ENCODE results near the gene FGF14. TPM values are rescaled to one million over a fixed set of nuclear protein-coding genes. Genes with fewer than 3 reads are reported as not detected.

Gene FGF14
- total and polyA plus RNA-seq, 2 of the 4 experiments (the other 2 are of a cell fraction): under 0.01 TPM; not detected in 1

GRCh38 chr13:101941095-101941783 lies 460.6 kb downstream of the FGF14 start:
- Histone ChIP-seq H3K4me3 (ENCODE audit: insufficient read depth, low read depth, low read length) (no peak overlapping the region), H3K14ac (replicated peaks; ENCODE audit: low read depth, low read length) (no peak overlapping the region), H3K27ac (ENCODE audit: insufficient read depth, low read length) (no peak overlapping the region), H3K9me3 (ENCODE audit: control insufficient read depth, insufficient read depth, low read length) (no peaks in the 10 kb centered on the region), H3K79me1 (ENCODE audit: low read depth in 1 of 2, low read length in 2 of 2) (no peaks in the 10 kb centered on the region), H4K5ac (ENCODE audit: low read depth, low read length) (no peak overlapping the region), H3K56ac (ENCODE audit: extremely low read depth, insufficient read depth, low read length) (no peak overlapping the region), H2BK5ac (ENCODE audit: low read depth, low read length, poor library complexity, severe bottlenecking) (no peak overlapping the region), H3K36me3 (ENCODE audit: control insufficient read depth, insufficient read depth, low read length) (no peaks in the 10 kb centered on the region), H3K4ac (ENCODE audit: low read depth, low read length) (no peak overlapping the region), H2BK120ac (ENCODE audit: low read depth, low read length) (no peak overlapping the region), H4K20me1 (ENCODE audit: insufficient read depth, low read length) (no peaks in the 10 kb centered on the region), H3K18ac (ENCODE audit: low read depth, low read length) (no peak overlapping the region), H4K91ac (ENCODE audit: insufficient read depth, low read depth, low read length) (no peak overlapping the region), H2AK9ac (replicated peaks; ENCODE audit: low read depth, low read length, poor library complexity) (no peak overlapping the region), H2BK20ac (ENCODE audit: low read depth, low read length) (no peak overlapping the region), H3K9me1 (ENCODE audit: insufficient read depth, low read length) (no peaks in the 10 kb centered on the region), H3K9ac (ENCODE audit: low read depth, low read length) (no peak overlapping the region), H4K8ac (ENCODE audit: low read depth in 2 of 2, low read length in 2 of 2) (no peak overlapping the region), H3K23ac (ENCODE audit: low read depth, low read length) (no peak overlapping the region), H3K4me1 (ENCODE audit: control insufficient read depth, insufficient read depth, low read length) (no peaks in the 10 kb centered on the region), H3K4me2 (ENCODE audit: low read depth, low read length) (no peak overlapping the region), H2BK15ac (ENCODE audit: low read depth, low read length) (no peak overlapping the region), H2AFZ (replicated peaks; ENCODE audit: low read length, poor library complexity) (no peak overlapping the region), H2AK5ac (ENCODE audit: low read depth, low read length) (no peak overlapping the region), H3K27me3 (ENCODE audit: control insufficient read depth, insufficient read depth, low read length) (no peaks in the 10 kb centered on the region)
- DNase-seq (peak; percentile 2), ATAC-seq (ENCODE audit: low read depth) (no peak)
- WGBS, 2 experiments (ENCODE audit: extremely low coverage in 2 of 2, insufficient read length in 1 of 2): no CpG with 5 or more reads among the region's 2 CpGs
- peak; percentile 29 for TF ChIP-seq SMC3 (IDR thresholded peaks at IDR 0.05; ENCODE audit: low read depth, low read length)
- TF ChIP-seq, protein P1, sequence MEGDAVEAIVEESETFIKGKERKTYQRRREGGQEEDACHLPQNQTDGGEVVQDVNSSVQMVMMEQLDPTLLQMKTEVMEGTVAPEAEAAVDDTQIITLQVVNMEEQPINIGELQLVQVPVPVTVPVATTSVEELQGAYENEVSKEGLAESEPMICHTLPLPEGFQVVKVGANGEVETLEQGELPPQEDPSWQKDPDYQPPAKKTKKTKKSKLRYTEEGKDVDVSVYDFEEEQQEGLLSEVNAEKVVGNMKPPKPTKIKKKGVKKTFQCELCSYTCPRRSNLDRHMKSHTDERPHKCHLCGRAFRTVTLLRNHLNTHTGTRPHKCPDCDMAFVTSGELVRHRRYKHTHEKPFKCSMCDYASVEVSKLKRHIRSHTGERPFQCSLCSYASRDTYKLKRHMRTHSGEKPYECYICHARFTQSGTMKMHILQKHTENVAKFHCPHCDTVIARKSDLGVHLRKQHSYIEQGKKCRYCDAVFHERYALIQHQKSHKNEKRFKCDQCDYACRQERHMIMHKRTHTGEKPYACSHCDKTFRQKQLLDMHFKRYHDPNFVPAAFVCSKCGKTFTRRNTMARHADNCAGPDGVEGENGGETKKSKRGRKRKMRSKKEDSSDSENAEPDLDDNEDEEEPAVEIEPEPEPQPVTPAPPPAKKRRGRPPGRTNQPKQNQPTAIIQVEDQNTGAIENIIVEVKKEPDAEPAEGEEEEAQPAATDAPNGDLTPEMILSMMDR (conservative IDR thresholded peaks at IDR 0.05; ENCODE audit: low read depth, low read length): peak; percentile 19; the same call in 1 of the 2 replicates
- TF ChIP-seq MAZ (IDR thresholded peaks at IDR 0.05; ENCODE audit: borderline replicate concordance, low read depth, low read length): no peak
- dilution Hi-C loops (cut with HindIII; ENCODE audit: low sequenced_read_pairs, unreplicated experiment): no loop called here
- ChIA-PET POLR2A (ENCODE audit: unreplicated experiment) (no interaction called here), CTCF (interaction anchor here (0.7 to 0.9 kb wide), 2 partner anchors 14 to 155 kb away, joined by 3 to 6 read pairs; no protein-coding TSS in a partner anchor)
- in situ Hi-C loops (cut with MboI; ENCODE audit: low sequenced_read_pairs): loop anchor here (25.0 kb wide), 1 partner anchor 804 kb away; no protein-coding TSS in a partner anchor
- intact Hi-C loops (cut with micrococcal nuclease): no loop called here
- BruUV-seq (replicated peaks): no TSS peak

All from IMR-90 (cell line).